GM10847 (cell line): ENCODE measurements around the gene PALM3.
A peak's percentile ranks its signal among the peaks of the same experiment; 100 is the strongest.

Source experiments
- POLR2A ChIP-seq: IDR thresholded peaks from 2 replicates; pipeline ENCODE4 v1.6.1; 2011; ENCODE audit not compliant: insufficient read length; ENCODE audit errors: extremely low read depth

The PALM3 gene

GRCh38 chr19:14056069-14056666 lies 5.7 kb downstream of the PALM3 start:
- no peak for TF ChIP-seq POLR2A

GRCh38 chr19:14055396-14055795 lies 6.5 kb downstream of the PALM3 start:
- TF ChIP-seq POLR2A: no peak

GRCh38 chr19:14054721-14055120 lies 7.2 kb downstream of the PALM3 start:
- no peak for TF ChIP-seq POLR2A

- no peak for TF ChIP-seq POLR2A
Measured at GRCh38 chr19:14054099-14054498, 7.8 kb downstream of the PALM3 start.

- TF ChIP-seq POLR2A: no peak
Measured at GRCh38 chr19:14053500-14053899, 8.4 kb downstream of the PALM3 start.

- TF ChIP-seq POLR2A: no peak
Measured at GRCh38 chr19:14053032-14053431, 8.8 kb downstream of the PALM3 start.

- no peak for TF ChIP-seq POLR2A
Measured at GRCh38 chr19:14052470-14052869, 9.4 kb downstream of the PALM3 start.

GRCh38 chr19:14051980-14052379 lies 9.9 kb downstream of the PALM3 start:
- no peak for TF ChIP-seq POLR2A

GRCh38 chr19:14050512-14050911 lies 11.4 kb downstream of the PALM3 start:
- no peak for TF ChIP-seq POLR2A

- no peak for TF ChIP-seq POLR2A
Measured at GRCh38 chr19:14048443-14049153, 13.3 kb downstream of the PALM3 start.

GRCh38 chr19:14039181-14039580 lies 22.7 kb downstream of the PALM3 start:
- no peak for TF ChIP-seq POLR2A

- TF ChIP-seq POLR2A: no peak
Measured at GRCh38 chr19:14035706-14036105, 26.2 kb downstream of the PALM3 start.

GRCh38 chr19:14033946-14034345 lies 27.9 kb downstream of the PALM3 start:
- no peak for TF ChIP-seq POLR2A

GRCh38 chr19:14031719-14032480 lies 30.0 kb downstream of the PALM3 start, which contains the start of gene IL27RA:
Gene IL27RA (plus strand): TSS chr19:14031762. CDS start chr19:14031873, 111 bp downstream.
- TF ChIP-seq POLR2A: peak; percentile 66

- TF ChIP-seq POLR2A: no peak
Measured at GRCh38 chr19:14030997-14031718, 30.7 kb downstream of the PALM3 start.
